OCI-LY3 (cell line): ENCODE results near the gene MMP27.

Source experiments
- H2AFZ ChIP-seq: fragments of 200-600, 300-600 bp; shearing (Covaris generic); 2 replicates; pipeline ENCODE4 v1.6.0; 2014; ENCODE audit warnings: antibody characterized with exemption, low read depth, low read length
- H3K27ac ChIP-seq: fragments of 200-600, 300-600 bp; sonication (generic); 2 replicates; pipeline ENCODE4 v1.5.1; 2014; ENCODE audit warnings: mild to moderate bottlenecking, low read length, moderate library complexity, mixed read lengths
- H3K27me3 ChIP-seq: fragments of 200-600, 300-600 bp; sonication (generic); 2 replicates; pipeline ENCODE4 v1.6.1; 2014; ENCODE audit warnings: low read depth, low read length, mixed read lengths
- H3K36me3 ChIP-seq: fragments of 200-600, 300-600 bp; sonication (generic); replicated peaks from 2 replicates; pipeline ENCODE3; 2014; ENCODE audit warnings: low read depth, low read length, mixed read lengths
- H3K4me1 ChIP-seq: fragments of 300-600, 200-600 bp; sonication (generic); 2 replicates; pipeline ENCODE4 v1.6.1; 2014; ENCODE audit warnings: low read length, mixed read lengths
- H3K4me2 ChIP-seq: fragments of 200-600, 300-600 bp; sonication (generic); 2 replicates; pipeline ENCODE4 v1.6.1; 2014; ENCODE audit warnings: low read length, mixed read lengths
- H3K4me3 ChIP-seq: fragments of 300-600, 200-600 bp; sonication (generic); 2 replicates; pipeline ENCODE4 v1.5.1; 2014; ENCODE audit warnings: antibody characterized with exemption, mild to moderate bottlenecking, low read length, moderate library complexity
- H3K79me2 ChIP-seq: fragments of 300-600, 200-600 bp; shearing (Covaris generic); 2 replicates; pipeline ENCODE4 v1.6.1; 2014; ENCODE audit warnings: mild to moderate bottlenecking, low read length, mixed read lengths
- H3K9ac ChIP-seq: fragments of 300-600, 200-600 bp; shearing (Covaris generic); 2 replicates; pipeline ENCODE4 v1.6.0; 2014; ENCODE audit warnings: mild to moderate bottlenecking, low read length, moderate library complexity
- H3K9me3 ChIP-seq: fragments of 200-600, 300-600 bp; shearing (Covaris generic); 2 replicates; pipeline ENCODE4 v1.6.1; 2014; ENCODE audit warnings: low read length, mixed read lengths; ENCODE audit not compliant: insufficient read depth
- H4K20me1 ChIP-seq: fragments of 200-600, 300-600 bp; sonication (generic); 2 replicates; pipeline ENCODE4 v1.6.1; 2016; ENCODE audit warnings: low read length, mixed read lengths; ENCODE audit not compliant: insufficient read depth
- CTCF ChIP-seq: fragments of 200-600, 300-600 bp; sonication (generic); IDR thresholded peaks from 2 replicates; pipeline ENCODE4 v1.5.1; 2014; ENCODE audit warnings: antibody characterized with exemption, low read length, low read depth
- EZH2phosphoT487 ChIP-seq: fragments of 200-600 bp; shearing (Covaris generic); IDR thresholded peaks from 2 replicates; pipeline ENCODE4 v1.6.1; 2018; ENCODE audit warnings: antibody characterized with exemption, mixed run types, low read depth

The MMP27 gene

GRCh38 chr11:102664001-102664752 is 41.4 kb downstream of the MMP27 start:
- Histone ChIP-seq H3K4me1 (no peaks in the 10 kb centered on the region), H3K9me3 (no peaks in the 10 kb centered on the region), H3K79me2 (no peaks in the 10 kb centered on the region), H3K4me3 (no peak overlapping the region), H3K36me3 (no peaks in the 10 kb centered on the region), H3K9ac (no peak overlapping the region), H4K20me1 (no peaks in the 10 kb centered on the region), H3K27me3 (no peaks in the 10 kb centered on the region), H3K27ac (no peak overlapping the region), H2AFZ (no peak overlapping the region), H3K4me2 (no peak overlapping the region)
- TF ChIP-seq EZH2phosphoT487 (no peak), CTCF (peak; percentile 48)

- no peaks in the 10 kb centered on the region for H3K9me3 ChIP-seq
- H3K27ac ChIP-seq = no peak overlapping the region
- H4K20me1 ChIP-seq = no peaks in the 10 kb centered on the region
- no peak overlapping the region for H3K4me2 ChIP-seq
- H2AFZ ChIP-seq = no peak overlapping the region
- H3K79me2 ChIP-seq = no peaks in the 10 kb centered on the region
- H3K36me3 ChIP-seq = no peaks in the 10 kb centered on the region
- TF ChIP-seq EZH2phosphoT487 (no peak), CTCF (no peak)
- peaks cover 3% of the 10 kb centered on the region; the same call in 1 of the 2 replicates for H3K27me3 ChIP-seq
- H3K4me3 ChIP-seq = no peak overlapping the region
- H3K4me1 ChIP-seq = no peaks in the 10 kb centered on the region
- H3K9ac ChIP-seq = no peak overlapping the region
Observed at GRCh38 chr11:102662607-102663006, 43.0 kb downstream of the MMP27 start.

GRCh38 chr11:102661040-102661439 is 44.5 kb downstream of the MMP27 start:
- H3K9ac ChIP-seq = no peak overlapping the region
- TF ChIP-seq CTCF (no peak), EZH2phosphoT487 (no peak)
- no peak overlapping the region for H2AFZ ChIP-seq
- no peaks in the 10 kb centered on the region for H3K9me3 ChIP-seq
- no peaks in the 10 kb centered on the region for H4K20me1 ChIP-seq
- H3K4me2 ChIP-seq = no peak overlapping the region
- H3K36me3 ChIP-seq = no peaks in the 10 kb centered on the region
- H3K4me3 ChIP-seq = no peak overlapping the region
- H3K4me1 ChIP-seq = no peaks in the 10 kb centered on the region
- H3K27ac ChIP-seq = no peak overlapping the region
- H3K27me3 ChIP-seq = peaks cover 3% of the 10 kb centered on the region; the same call in 1 of the 2 replicates
- H3K79me2 ChIP-seq = no peaks in the 10 kb centered on the region

GRCh38 chr11:102656528-102656927 is 49.0 kb downstream of the MMP27 start:
- Histone ChIP-seq H3K36me3 (no peaks in the 10 kb centered on the region), H3K9ac (no peak overlapping the region), H3K27ac (no peak overlapping the region), H3K4me3 (no peak overlapping the region), H2AFZ (no peak overlapping the region), H3K4me2 (no peak overlapping the region), H3K4me1 (no peaks in the 10 kb centered on the region), H3K27me3 (peaks cover 6% of the 10 kb centered on the region; the same call in 1 of the 2 replicates), H4K20me1 (no peaks in the 10 kb centered on the region), H3K9me3 (no peaks in the 10 kb centered on the region), H3K79me2 (no peaks in the 10 kb centered on the region)
- TF ChIP-seq EZH2phosphoT487 (no peak), CTCF (no peak)
